Measurements from ENCODE around the gene FAM107A.
A peak's percentile ranks its signal among the peaks of the same experiment; 100 is the strongest.

The FAM107A gene

DNA sequence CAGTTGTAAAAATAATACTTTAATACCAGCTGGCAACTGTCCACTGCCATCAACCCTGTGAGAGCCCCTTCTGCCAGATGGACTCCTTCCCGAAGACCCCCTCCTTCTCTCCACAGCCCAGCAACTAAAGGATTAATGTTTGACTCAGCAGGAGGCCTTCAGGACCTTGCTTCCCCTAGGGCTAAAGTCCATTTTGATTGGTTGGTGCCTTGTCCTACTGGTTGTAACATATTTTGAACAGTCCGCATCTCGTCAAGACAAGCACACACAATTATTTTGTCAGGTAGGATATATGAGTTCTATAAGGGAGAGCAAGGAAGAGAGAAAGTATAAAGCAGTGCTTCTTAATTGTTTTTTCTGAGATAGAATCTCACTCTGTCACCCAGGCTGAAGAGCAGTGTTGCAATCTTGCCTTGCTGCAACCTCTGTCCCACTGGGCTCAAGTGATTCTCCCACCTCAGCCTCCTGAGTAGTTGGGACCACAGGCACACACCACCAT, 58.9 kb downstream of the FAM107A start:
- DNase-seq: peak; percentile 49

DNA sequence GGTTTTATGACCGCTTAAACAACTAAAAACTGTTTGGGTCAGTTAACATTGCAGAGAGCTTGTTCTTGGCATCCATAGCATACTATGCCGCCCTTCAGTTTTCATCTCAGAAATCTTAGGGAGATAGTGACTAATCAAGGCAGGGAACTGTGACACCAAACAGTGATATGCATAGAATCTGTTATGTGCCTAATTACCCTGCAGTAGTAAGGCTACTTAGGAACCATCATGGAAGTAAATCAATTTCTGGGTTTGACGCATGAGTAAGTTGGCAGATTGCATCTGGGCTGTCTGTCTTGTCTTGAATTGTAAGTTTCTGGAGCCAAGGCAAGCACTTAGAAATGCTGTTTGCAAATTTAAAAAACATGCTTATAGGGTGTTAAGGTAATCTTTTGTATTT, 62.8 kb downstream of the FAM107A start:
- DNase-seq: no peak

Measured in right kidney (tissue), 1 donor.